GM18870 (cell line): ENCODE results near the gene SOX8.

Experiments
- ATAC-seq: cut with Tn5 transposase; IDR thresholded peaks from one replicate; pipeline ENCODE4 v1.9.1; 2021; ENCODE audit warnings: moderate library complexity; ENCODE audit not compliant: unreplicated experiment

Gene SOX8

DNA sequence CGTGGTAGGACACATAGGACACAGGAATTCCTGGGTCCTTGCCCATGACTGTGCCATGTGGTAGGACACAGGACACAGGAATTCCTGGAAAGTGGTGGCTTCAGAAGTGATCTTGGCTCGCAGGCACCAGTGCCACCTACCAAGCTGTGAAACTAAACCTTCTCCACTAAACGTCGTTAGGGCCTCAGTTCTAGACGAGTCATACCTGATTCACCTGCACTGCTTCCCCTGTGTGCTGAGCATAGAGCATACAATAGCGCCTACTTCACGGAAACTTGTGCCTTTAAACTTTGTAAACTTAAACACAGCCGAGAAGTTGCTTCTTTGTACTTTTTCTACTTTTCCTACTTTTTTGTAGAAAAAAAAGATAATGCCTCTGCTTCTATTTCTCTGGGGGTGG lies 4.8 kb downstream of the SOX8 start:
- ATAC-seq, result no peak

- no peak for ATAC-seq
Measured at GRCh38 chr16:986925-987582, 5.5 kb downstream of the SOX8 start.

DNA sequence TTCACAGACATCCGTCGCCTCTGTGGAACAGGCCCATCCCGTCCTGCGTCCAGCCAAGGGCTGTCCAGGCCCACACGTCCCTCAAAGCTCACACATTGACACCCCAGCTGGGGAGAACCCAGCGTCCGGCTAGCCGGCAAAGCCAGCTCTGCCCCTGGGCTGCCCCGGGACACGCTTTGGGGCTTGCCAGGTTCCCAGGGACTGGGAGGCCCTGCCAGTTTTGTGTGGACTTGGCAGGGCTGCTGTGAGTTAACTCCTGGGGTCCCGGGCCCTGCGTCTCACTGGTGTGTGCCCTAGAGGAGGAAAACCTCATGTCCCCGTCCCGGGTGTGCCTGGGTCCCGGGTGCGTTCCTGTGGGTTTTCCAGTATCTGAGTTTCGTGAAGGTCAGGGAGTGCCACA lies 6.3 kb downstream of the SOX8 start:
- ATAC-seq, result no peak

GRCh38 chr16:988471-989353 lies 7.1 kb downstream of the SOX8 start:
- no peak for ATAC-seq

- no peak for ATAC-seq
Measured at GRCh38 chr16:989354-989814, 7.8 kb downstream of the SOX8 start.

- ATAC-seq, result no peak
Measured at GRCh38 chr16:990516-991291, 9.1 kb downstream of the SOX8 start.

DNA sequence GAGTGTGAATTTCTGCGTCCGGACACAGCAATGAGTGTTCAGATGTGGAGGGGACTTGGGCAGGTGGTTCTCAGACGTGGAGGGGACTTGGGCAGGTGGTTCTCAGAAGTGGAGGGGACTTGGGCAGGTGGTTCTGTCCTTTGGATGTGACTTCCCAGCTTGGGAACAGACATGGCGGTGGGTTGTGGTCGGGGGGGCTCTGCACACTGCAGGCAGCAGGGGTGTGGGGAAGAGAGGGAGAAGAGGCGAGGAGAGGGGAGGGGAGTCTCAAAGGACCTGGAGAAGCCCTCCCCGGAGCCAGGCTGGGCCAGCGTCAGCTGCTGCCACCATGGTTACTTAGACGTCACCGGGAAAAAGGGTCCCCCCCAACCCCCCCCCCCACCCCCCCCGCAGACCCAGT lies 9.8 kb downstream of the SOX8 start:
- no peak for ATAC-seq

DNA sequence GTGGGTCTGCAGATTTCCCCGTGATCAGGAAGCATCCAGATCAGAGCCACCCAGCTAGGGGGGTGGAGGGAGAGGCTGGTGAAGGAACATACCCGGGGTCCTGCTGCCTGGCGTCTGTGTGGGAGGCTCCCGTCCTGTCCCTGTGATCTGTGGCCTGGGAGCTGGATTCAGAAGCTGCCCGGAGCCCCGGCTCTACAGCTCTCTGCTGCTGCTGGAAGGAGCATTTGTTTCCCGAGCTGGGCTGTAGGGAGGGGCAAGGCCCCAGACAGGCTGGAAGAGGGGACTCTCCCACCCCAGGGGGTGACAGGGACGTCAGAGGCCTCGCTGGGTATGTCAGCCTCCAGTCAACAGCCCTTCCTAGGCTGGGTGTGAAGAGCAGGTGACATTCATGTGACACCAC lies 10.2 kb downstream of the SOX8 start:
- ATAC-seq, result no peak

DNA sequence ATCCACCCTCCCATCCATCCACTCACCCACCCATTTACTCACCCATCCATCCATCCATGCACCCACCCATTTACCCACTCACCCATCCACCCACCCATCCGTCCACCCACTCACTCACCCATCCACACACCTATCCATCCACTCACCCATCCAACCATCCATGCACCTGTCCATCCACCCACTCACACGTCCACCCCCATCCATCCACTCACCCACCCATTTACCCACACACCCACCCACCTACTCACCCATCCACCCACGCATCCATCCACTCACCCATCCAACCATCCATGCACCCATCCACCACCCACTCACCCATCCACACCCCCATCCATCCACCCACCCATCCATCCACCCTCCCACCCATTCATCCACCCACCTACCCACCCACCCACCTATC lies 12.2 kb downstream of the SOX8 start:
- no peak for ATAC-seq

DNA sequence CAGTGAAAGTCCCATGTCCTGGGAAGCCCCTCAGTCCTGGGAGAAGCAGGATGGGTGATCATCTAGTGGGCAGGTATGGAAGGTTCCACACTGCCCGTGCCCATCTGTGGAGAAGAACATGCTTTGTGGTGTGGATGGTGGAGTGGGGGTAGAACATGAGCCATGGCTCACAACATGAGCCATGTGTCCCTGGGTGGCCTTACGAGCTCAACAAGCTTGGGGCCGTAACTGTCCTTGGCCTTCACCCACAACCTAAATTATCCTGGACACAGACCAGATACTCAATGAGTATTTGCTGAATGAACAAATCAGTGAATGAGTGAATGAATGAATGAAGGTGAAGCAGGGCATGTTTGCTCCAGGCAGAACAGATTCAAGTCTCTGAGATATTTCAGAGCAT lies 13.5 kb downstream of the SOX8 start:
- no peak for ATAC-seq

- no peak for ATAC-seq
Measured at GRCh38 chr16:995783-996182, 14.2 kb downstream of the SOX8 start.

- ATAC-seq, result no peak
Measured at GRCh38 chr16:996681-997080, 15.1 kb downstream of the SOX8 start.

DNA sequence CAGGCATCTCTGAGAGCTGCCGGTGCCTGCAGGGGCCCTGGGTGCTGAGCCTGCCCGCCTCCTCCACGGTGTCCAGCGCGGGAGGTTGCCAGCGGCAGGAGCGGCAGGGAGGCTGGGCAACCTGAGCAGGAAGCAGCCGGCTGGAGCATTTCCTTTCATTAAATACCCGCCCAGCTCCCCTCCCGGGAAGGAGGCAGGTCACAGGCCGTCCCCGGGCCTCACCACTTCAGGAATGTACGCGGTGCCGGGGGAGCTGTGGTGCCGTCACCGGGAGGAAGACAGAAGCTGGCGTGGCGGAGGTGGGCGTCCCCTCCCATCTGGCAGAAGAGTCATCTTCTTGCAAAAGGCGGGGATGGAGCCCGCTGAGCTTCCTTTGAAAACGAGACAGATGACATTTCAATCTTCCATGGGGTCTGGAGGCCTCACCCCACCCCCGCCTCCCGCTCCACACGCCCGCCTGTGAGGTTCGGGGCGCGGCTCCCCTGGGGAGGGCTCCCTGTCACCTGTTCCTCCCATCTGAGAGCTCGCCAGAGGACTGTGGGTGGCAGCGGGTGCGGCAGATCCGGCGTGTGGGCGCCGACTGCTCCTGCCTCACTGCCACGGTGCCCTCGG lies 16.0 kb downstream of the SOX8 start:
- ATAC-seq, result no peak

DNA sequence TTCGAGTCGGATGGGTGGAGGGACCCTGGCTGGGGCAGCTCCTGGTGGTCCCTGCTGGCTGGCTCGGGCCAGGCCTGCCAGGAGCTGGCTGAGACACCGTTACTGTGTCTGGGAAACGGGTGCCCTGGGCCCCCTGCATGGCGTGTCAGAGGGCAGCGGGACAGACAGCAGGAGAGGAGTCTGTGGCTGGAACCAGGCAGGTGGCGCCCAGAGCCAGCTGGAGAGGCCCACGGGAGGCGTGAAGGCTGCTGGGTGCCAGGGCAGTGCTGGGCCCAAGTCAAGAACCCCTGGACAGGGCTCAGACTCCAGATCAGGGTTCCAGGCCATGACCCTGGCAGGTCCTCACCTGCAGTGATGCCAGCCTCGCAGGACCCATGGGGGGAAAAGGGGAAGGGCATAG lies 16.6 kb downstream of the SOX8 start:
- ATAC-seq, result no peak

DNA sequence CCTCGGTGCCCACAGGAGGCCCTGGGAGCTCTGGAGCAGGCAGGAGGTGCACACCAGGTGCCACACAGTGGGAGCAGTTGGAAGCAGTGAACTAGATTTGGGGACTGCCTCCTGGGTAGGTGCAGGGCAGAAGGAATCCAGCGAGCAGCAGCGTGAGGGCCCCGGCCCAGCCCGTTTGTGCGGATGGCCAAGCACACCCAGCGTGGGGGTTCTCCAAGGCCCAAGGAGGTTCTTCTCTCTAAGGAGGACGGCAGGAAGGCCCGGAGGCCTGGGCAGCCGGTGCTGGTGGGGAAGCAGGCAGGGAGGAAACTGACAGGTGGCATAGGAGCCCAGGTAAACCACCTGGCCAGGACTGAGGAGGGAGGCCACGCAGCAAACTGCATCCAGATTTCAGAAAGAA lies 17.0 kb downstream of the SOX8 start:
- no peak for ATAC-seq

- no peak for ATAC-seq
Measured at GRCh38 chr16:999677-1000076, 18.1 kb downstream of the SOX8 start.

- ATAC-seq, result no peak
Measured at GRCh38 chr16:1000608-1001007, 19.0 kb downstream of the SOX8 start.

DNA sequence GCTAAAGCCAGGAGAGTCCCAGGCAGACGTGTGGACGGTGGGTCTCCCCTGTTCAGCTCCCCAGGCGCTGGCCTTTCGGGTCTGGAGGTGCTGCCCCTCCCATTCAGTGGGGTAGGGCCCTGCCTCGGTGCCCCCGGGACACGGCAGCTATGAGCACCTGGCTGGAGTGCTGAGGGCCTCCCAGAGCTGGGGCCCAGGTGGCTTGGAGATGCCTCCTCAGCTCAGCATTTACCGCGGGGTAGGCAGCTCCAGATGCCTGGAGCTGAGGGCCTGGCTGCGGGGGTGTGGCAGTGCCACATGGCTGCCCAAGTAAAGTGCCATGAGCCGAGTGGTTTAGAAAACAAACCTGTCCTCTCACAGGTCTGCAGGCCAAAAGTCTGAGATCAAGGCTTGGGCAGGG lies 19.5 kb downstream of the SOX8 start:
- no peak for ATAC-seq

DNA sequence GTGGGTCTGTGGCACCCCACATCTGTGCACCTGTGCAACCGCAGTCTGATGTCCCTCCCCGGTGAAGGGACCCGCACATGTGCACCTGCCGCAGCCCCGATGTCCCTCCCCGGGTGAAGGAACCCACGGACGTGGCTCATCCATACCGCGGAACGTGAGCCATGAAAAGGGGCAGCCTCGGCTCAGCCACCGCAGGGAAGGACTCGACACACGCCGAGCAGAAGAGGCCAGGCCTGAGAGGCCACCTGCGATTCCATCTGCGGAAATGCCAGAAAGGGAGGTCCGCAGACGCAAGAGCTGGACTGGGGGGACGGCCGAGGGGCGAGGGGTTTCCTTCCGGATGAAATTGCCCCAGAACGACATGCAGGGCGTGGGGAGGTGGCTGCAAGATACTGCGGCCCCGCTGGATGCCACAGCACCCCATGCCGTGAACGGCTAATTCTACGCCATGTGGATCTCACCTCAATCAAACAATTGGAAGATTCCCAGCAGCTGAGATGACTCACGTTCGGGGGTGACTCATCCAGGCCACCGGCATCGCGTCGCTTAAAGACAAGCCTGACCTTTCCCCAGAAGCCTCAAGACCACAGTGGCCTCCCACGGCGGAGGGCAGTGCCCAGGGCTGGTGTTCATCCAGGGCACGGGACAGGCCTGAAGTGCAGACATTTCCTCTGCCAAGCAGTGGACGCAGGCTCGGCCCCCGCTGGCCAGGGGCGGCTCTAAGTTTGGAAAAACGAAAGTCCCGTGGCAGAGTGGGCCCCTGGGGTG lies 21.0 kb downstream of the SOX8 start:
- ATAC-seq, result no peak
